GM12878 (cell line): ENCODE data around the gene FGF11.

Source experiments
- ESRRA ChIP-seq: IDR thresholded peaks from 2 replicates; pipeline ENCODE4 v1.6.1; 2012; ENCODE audit warnings: mild to moderate bottlenecking, low read length, improper control_type of control experiment
- EZH2 ChIP-seq: IDR thresholded peaks from 2 replicates; pipeline ENCODE4 v1.6.1; 2012; ENCODE audit warnings: low read depth, mild to moderate bottlenecking, control low read depth, inconsistent platforms, low read length, borderline replicate concordance; ENCODE audit not compliant: control insufficient read depth
- FOS ChIP-seq: IDR thresholded peaks from 3 replicates; pipeline ENCODE4 v1.6.1; 2011; ENCODE audit warnings: borderline replicate concordance; ENCODE audit not compliant: insufficient read length; ENCODE audit errors: extremely low read depth
- HDAC6 ChIP-seq: fragments of 200-600 bp; sonication (generic); IDR thresholded peaks from one replicate; pipeline ENCODE4 v1.8.0; 2017; ENCODE audit warnings: antibody characterized with exemption; ENCODE audit not compliant: unreplicated experiment
- PKNOX1 ChIP-seq: fragments of 450-650 bp; IDR thresholded peaks from 2 replicates; pipeline ENCODE4 v1.6.1; 2016; ENCODE audit warnings: mild to moderate bottlenecking
- POLR2AphosphoS5 ChIP-seq: IDR thresholded peaks from 2 replicates; pipeline ENCODE4 v1.6.1; 2011; ENCODE audit warnings: mild to moderate bottlenecking, low read length, inconsistent platforms
- RAD21 ChIP-seq: IDR thresholded peaks from 2 replicates; pipeline ENCODE4 v1.6.1; 2011; ENCODE audit warnings: mild to moderate bottlenecking, low read depth, low read length, moderate library complexity; ENCODE audit not compliant: insufficient read depth
- TAF1 ChIP-seq: IDR thresholded peaks from 2 replicates; pipeline ENCODE4 v1.6.1; 2011; ENCODE audit warnings: mild to moderate bottlenecking, low read depth, low read length, borderline replicate concordance
- YY1 ChIP-seq: IDR thresholded peaks from 2 replicates; pipeline ENCODE4 v1.6.1; 2011; ENCODE audit warnings: low read depth, mild to moderate bottlenecking, low read length
- ZNF24 ChIP-seq: fragments of 450-650 bp; IDR thresholded peaks from 2 replicates; pipeline ENCODE4 v1.6.1; 2017; ENCODE audit warnings: antibody characterized with exemption, mild to moderate bottlenecking
- TF ChIP-seq, protein P1 (sequence below), 3 experiments: IDR thresholded peaks in 2 of 3; conservative IDR thresholded peaks in 1 of 3; 2 replicates each; pipeline ENCODE4 v1.5.1; 2011; ENCODE audit warnings: low read depth in 3 of 3, low read length in 3 of 3, mild to moderate bottlenecking in 3 of 3, control low read depth in 2 of 3, moderate library complexity in 2 of 3, inconsistent platforms in 1 of 3, mixed read lengths in 1 of 3; ENCODE audit not compliant: control insufficient read depth in 2 of 3, insufficient read depth in 1 of 3; ENCODE audit errors: extremely low read depth in 1 of 3
- TF ChIP-seq, protein P2 (sequence below): IDR thresholded peaks from 2 replicates; pipeline ENCODE4 v1.6.1; 2011; ENCODE audit warnings: low read depth, mild to moderate bottlenecking, low read length, moderate library complexity, borderline replicate concordance; ENCODE audit errors: extremely low read depth
- TF ChIP-seq, protein P3 (sequence below): IDR thresholded peaks from 2 replicates; pipeline ENCODE4 v1.6.1; 2012; ENCODE audit warnings: low read depth, low read length, improper control_type of control experiment

- TF ChIP-seq FOS (no peak), EZH2 (no peak), PKNOX1 (no peak), RAD21 (no peak), TAF1 (no peak), ZNF24 (no peak), HDAC6 (no peak), POLR2AphosphoS5 (no peak), ESRRA (no peak), YY1 (peak; percentile 64; the same call in 1 of the 2 replicates)
- TF ChIP-seq, protein P1, sequence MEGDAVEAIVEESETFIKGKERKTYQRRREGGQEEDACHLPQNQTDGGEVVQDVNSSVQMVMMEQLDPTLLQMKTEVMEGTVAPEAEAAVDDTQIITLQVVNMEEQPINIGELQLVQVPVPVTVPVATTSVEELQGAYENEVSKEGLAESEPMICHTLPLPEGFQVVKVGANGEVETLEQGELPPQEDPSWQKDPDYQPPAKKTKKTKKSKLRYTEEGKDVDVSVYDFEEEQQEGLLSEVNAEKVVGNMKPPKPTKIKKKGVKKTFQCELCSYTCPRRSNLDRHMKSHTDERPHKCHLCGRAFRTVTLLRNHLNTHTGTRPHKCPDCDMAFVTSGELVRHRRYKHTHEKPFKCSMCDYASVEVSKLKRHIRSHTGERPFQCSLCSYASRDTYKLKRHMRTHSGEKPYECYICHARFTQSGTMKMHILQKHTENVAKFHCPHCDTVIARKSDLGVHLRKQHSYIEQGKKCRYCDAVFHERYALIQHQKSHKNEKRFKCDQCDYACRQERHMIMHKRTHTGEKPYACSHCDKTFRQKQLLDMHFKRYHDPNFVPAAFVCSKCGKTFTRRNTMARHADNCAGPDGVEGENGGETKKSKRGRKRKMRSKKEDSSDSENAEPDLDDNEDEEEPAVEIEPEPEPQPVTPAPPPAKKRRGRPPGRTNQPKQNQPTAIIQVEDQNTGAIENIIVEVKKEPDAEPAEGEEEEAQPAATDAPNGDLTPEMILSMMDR (IDR thresholded peaks at IDR 0.05 in 2 of 3, conservative IDR thresholded peaks at IDR 0.05 in 1 of 3; ENCODE audit: control insufficient read depth in 2 of 3, extremely low read depth in 1 of 3, insufficient read depth in 1 of 3, low read depth in 3 of 3, low read length in 3 of 3) = no peak
- TF ChIP-seq, protein P2, sequence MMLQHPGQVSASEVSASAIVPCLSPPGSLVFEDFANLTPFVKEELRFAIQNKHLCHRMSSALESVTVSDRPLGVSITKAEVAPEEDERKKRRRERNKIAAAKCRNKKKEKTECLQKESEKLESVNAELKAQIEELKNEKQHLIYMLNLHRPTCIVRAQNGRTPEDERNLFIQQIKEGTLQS = no peak
- TF ChIP-seq, protein P3, sequence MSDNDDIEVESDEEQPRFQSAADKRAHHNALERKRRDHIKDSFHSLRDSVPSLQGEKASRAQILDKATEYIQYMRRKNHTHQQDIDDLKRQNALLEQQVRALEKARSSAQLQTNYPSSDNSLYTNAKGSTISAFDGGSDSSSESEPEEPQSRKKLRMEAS = no peak
These were observed at the start of gene FGF11 for GRCh38 chr17:7439462-7440112.
